Osteoblast (primary cell): ENCODE data around the gene ATRN. TPM values are rescaled to one million over a fixed set of nuclear protein-coding genes. Genes with fewer than 3 reads are reported as not detected.
A peak's percentile ranks its signal among the peaks of the same experiment; 100 is the strongest.

Source experiments
- DNase-seq: peaks from one replicate; pipeline ENCODE4 v3.0.0; 2011; ENCODE audit warnings: low spot score, mixed read lengths; ENCODE audit not compliant: insufficient read length; ENCODE audit errors: missing footprints
- H2AFZ ChIP-seq: 2 replicates; pipeline ENCODE4 v1.6.0; 2011; ENCODE audit warnings: mild to moderate bottlenecking, low read length
- H3K27ac ChIP-seq: 2 replicates; pipeline ENCODE4 v1.5.1; 2011; ENCODE audit warnings: mild to moderate bottlenecking, low read depth, low read length, moderate library complexity
- H3K27me3 ChIP-seq: 2 replicates; pipeline ENCODE4 v1.6.0; 2012; ENCODE audit warnings: mild to moderate bottlenecking, control low read depth, inconsistent platforms, low read length, moderate library complexity; ENCODE audit not compliant: insufficient read depth
- H3K36me3 ChIP-seq: 2 replicates; pipeline ENCODE4 v1.5.1; 2011; ENCODE audit warnings: mild to moderate bottlenecking, low read length, control low read depth, moderate library complexity; ENCODE audit not compliant: insufficient read depth
- H3K4me1 ChIP-seq: 2 replicates; pipeline ENCODE4 v1.5.1; 2011; ENCODE audit warnings: mild to moderate bottlenecking, low read length, control low read depth, moderate library complexity; ENCODE audit not compliant: insufficient read depth
- H3K4me2 ChIP-seq: 2 replicates; pipeline ENCODE4 v1.6.0; 2011; ENCODE audit warnings: mild to moderate bottlenecking, low read length; ENCODE audit not compliant: insufficient read depth
- H3K4me3 ChIP-seq: fragments of 200-600 bp; sonication (generic); 3 replicates; pipeline ENCODE4 v1.5.1; 2012; ENCODE audit warnings: mild to moderate bottlenecking, low read length, inconsistent platforms; ENCODE audit not compliant: insufficient read depth
- H3K79me2 ChIP-seq: 2 replicates; pipeline ENCODE4 v1.6.0; 2012; ENCODE audit warnings: mild to moderate bottlenecking, low read length, control low read depth, inconsistent platforms; ENCODE audit not compliant: insufficient read depth
- H3K9me3 ChIP-seq: 2 replicates; pipeline ENCODE4 v1.5.1; 2011; ENCODE audit warnings: low read depth, low read length, control low read depth
- H4K20me1 ChIP-seq: 2 replicates; pipeline ENCODE4 v1.6.0; 2012; ENCODE audit warnings: mild to moderate bottlenecking, low read length, control low read depth; ENCODE audit not compliant: insufficient read depth
- CTCF ChIP-seq: IDR thresholded peaks from 2 replicates; pipeline ENCODE4 v1.5.1; 2011; ENCODE audit warnings: mild to moderate bottlenecking, low read depth, low read length, moderate library complexity; ENCODE audit errors: extremely low read depth
- total RNA-seq: library from RNA; depleted of rRNA; stranded (reverse); fragments of >200 nt; gene quantifications from 2 replicates; pipeline ENCODE4 v1.2.3, GENCODE V29; 2012

Gene ATRN
- total RNA-seq, 1 donor: 48.1 TPM

- Histone ChIP-seq H3K27me3 (peaks cover 29% of the 10 kb centered on the region), H4K20me1 (no peaks in the 10 kb centered on the region), H3K79me2 (no peaks in the 10 kb centered on the region), H3K9me3 (no peaks in the 10 kb centered on the region), H3K4me1 (no peaks in the 10 kb centered on the region), H3K4me2 (no peak overlapping the region), H3K36me3 (no peaks in the 10 kb centered on the region), H2AFZ (no peak overlapping the region), H3K27ac (no peak overlapping the region), H3K4me3 (no peak overlapping the region)
- TF ChIP-seq CTCF: no peak
- DNase-seq: peak; percentile 69
Observed at GRCh38 chr20:3660262-3661059, 189.6 kb downstream of the ATRN start.

- TF ChIP-seq CTCF: no peak
- Histone ChIP-seq H3K4me2 (no peak overlapping the region), H3K4me3 (no peak overlapping the region), H3K9me3 (no peaks in the 10 kb centered on the region), H3K27ac (no peak overlapping the region), H2AFZ (no peak overlapping the region), H3K79me2 (no peaks in the 10 kb centered on the region), H4K20me1 (no peaks in the 10 kb centered on the region), H3K36me3 (no peaks in the 10 kb centered on the region), H3K4me1 (no peaks in the 10 kb centered on the region), H3K27me3 (peaks cover 29% of the 10 kb centered on the region)
- peak; percentile 79 for DNase-seq
Observed at GRCh38 chr20:3661060-3661813, 190.4 kb downstream of the ATRN start.

DNA sequence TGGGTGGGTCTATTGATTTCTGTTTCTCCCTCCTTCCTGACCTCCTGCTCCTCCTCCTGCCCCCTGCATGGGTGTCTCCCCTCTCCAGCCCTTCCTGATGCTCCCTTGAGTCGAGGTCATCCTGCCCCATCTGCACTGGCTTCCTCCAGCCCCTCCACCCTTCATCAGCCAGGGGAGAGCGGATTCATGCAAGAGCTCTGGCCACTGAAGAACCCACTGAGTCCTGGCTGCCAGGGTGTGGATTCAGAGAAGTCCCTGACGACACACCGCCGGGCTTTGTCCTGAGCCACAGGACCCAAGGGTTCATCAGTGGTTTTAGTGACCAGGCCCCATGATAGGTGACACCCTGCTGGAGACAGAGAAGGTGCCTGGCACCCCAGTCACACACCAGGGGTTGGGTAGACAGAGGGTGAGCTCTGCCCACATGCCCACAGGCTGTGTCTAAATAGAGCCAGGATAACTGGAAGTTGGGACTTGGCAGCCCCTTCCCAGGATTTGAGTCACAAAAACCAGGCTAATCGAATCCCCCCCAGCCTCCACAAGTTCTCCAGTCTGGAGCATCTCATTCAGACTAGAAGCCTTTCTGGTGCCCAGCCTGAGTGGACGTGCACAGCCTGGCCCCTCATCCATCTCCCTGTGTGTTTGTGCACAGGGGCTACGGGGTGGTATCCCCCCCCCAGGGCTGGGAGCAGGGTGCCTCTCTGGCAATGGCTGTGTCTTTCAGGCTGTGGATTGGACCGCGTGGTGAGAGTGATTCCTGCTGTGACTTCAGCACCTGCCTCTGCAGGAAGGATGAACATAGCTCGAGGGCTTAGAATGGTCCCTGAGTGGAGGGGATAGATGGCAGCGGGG is 191.2 kb downstream of the ATRN start:
- no peak for TF ChIP-seq CTCF
- Histone ChIP-seq H3K27me3 (peaks cover 31% of the 10 kb centered on the region), H3K4me1 (no peaks in the 10 kb centered on the region), H3K9me3 (no peaks in the 10 kb centered on the region), H3K4me2 (no peak overlapping the region), H3K36me3 (no peaks in the 10 kb centered on the region), H4K20me1 (no peaks in the 10 kb centered on the region), H2AFZ (no peak overlapping the region), H3K4me3 (no peak overlapping the region), H3K79me2 (no peaks in the 10 kb centered on the region), H3K27ac (no peak overlapping the region)
- DNase-seq: peak; percentile 88
